ENCODE measurements around the gene SLC5A4. TPM values are rescaled to one million over a fixed set of nuclear protein-coding genes. Genes with fewer than 3 reads are reported as not detected.
"Not testable (repeated sequence)": the region's sequence is repeated elsewhere in the genome, so short reads cannot be mapped to it uniquely, and the experiment has no call there.

The SLC5A4 gene
- total RNA-seq, 2 experiments from 2014 or later: not detected

- H3K27ac Mint-ChIP-seq: no peak overlapping the region
- peaks cover 20% of the 10 kb centered on the region for H3K27me3 Mint-ChIP-seq
- H3K4me1 Mint-ChIP-seq: peaks cover 51% of the 10 kb centered on the region
- H3K9me3 Mint-ChIP-seq: no peaks in the 10 kb centered on the region
- peak; percentile 38 for DNase-seq
- H3K36me3 Mint-ChIP-seq (ENCODE audit: low read depth): no peaks in the 10 kb centered on the region
- H3K4me3 Mint-ChIP-seq: peak overlapping the region; percentile 45
- ChIA-PET POLR2A (no interaction called here), CTCF (interaction anchor here (0.9 kb wide), 1 partner anchor 232 kb away, joined by 3 read pairs; no protein-coding TSS in a partner anchor)
Measured at GRCh38 chr22:32202539-32203180, 52.5 kb downstream of the SLC5A4 start.

GRCh38 chr22:32202161-32202538, 53.0 kb downstream of the SLC5A4 start:
- Mint-ChIP-seq H3K27me3 (peaks cover 20% of the 10 kb centered on the region), H3K4me1 (peaks cover 51% of the 10 kb centered on the region), H3K4me3 (peak overlapping the region; percentile 45), H3K27ac (no peak overlapping the region), H3K36me3 (ENCODE audit: low read depth) (no peaks in the 10 kb centered on the region), H3K9me3 (no peaks in the 10 kb centered on the region)
- ChIA-PET CTCF (interaction anchor here (0.5 to 0.9 kb wide), 2 partner anchors 218 to 232 kb away, joined by 3 read pairs; no protein-coding TSS in a partner anchor), POLR2A (no interaction called here)
- no peak for DNase-seq

DNA sequence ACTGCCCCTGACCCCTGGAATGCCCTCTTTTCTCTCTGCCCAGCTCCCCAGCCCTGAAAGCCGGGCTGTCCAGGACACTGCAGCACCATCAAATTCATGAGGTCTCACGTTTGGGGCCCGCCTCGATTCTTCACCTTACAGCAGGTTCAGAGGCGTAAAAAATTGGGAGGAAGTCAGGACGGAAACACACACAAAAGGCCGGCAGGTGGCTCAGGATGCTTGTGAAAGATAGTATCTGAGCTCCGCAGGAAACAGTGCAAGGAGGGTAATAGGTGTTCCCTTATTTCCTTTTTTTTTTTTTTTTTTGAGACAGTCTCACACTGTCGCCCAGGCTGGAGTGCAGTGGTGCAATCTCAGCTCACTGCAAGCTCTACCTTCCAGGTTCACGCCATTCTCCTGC, 54.4 kb downstream of the SLC5A4 start:
- DNase-seq: peak; percentile 50
- ChIA-PET CTCF (no interaction called here), POLR2A (no interaction called here)
- Mint-ChIP-seq H3K27ac (peak overlapping the region; percentile 50), H3K4me1 (peaks cover 41% of the 10 kb centered on the region), H3K36me3 (ENCODE audit: low read depth) (no peaks in the 10 kb centered on the region), H3K27me3 (peaks cover 24% of the 10 kb centered on the region), H3K4me3 (no peak overlapping the region), H3K9me3 (no peaks in the 10 kb centered on the region)

- ChIA-PET POLR2A (no interaction called here), CTCF (interaction anchor here (1.8 kb wide), 1 partner anchor 11 kb away, joined by 5 read pairs; no protein-coding TSS in a partner anchor)
- Mint-ChIP-seq H3K9me3 (no peaks in the 10 kb centered on the region), H3K4me3 (no peak overlapping the region), H3K36me3 (ENCODE audit: low read depth) (no peaks in the 10 kb centered on the region), H3K27ac (no peak overlapping the region), H3K4me1 (peaks cover 40% of the 10 kb centered on the region), H3K27me3 (peaks cover 26% of the 10 kb centered on the region)
- no peak for DNase-seq
Measured at GRCh38 chr22:32199961-32200360, 55.2 kb downstream of the SLC5A4 start.

DNA sequence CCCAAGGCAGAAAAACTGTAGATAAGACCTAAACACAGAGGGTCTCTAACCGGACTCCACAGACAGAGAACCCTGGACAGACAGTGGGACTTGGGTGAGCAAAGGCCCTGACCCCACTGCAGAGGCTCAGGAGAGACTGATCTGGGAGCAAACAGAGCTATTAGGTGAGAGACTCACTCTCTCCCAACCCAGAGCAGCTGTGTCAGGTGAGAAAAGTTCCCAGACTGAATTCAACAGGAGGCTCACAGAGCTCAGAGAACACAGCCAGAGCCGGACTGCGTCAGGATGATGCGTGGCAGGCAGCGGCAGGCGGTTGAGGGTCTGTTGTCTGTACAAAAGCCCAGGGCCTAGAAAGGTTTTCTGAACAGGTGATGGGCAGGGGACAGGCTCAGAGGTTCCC, 55.8 kb downstream of the SLC5A4 start:
- ChIA-PET POLR2A (no interaction called here), CTCF (interaction anchor here (1.8 kb wide), 1 partner anchor 11 kb away, joined by 5 read pairs; no protein-coding TSS in a partner anchor)
- no peak for DNase-seq
- H3K4me1 Mint-ChIP-seq: peaks cover 34% of the 10 kb centered on the region
- no peak overlapping the region for H3K4me3 Mint-ChIP-seq
- H3K9me3 Mint-ChIP-seq: no peaks in the 10 kb centered on the region
- H3K27ac Mint-ChIP-seq: no peak overlapping the region
- H3K36me3 Mint-ChIP-seq (ENCODE audit: low read depth): no peaks in the 10 kb centered on the region
- peaks cover 23% of the 10 kb centered on the region for H3K27me3 Mint-ChIP-seq

DNA sequence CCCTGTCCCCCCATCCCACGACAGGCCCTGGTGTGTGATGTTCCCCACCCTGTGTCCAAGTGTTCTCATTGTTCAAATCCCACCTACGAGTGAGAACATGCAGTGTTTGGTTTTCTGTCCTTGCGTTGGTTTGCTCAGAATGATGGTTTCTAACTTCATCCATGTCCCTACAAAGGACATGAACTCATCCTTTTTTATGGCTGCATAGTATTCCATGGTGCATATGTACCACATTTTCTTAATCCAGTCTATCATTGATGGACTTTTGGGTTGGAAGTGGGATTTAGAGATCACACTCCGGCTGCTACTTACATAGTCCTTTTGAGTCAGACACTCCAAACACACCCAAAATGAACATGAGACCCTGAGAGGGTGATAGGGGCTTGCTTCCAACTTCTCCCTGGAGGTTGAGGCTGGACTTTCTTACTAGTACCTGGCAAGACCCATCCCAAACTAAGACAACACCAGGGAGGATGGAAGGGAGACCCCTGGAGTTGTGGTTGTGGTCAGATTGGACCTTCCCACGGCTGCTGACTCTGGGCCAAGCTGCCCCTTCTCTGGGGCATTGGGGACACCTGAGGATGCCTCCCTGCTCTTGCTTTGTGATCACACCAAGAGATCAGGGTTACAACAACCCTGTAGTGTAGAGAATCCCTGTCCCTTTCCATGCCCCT, 57.5 kb downstream of the SLC5A4 start:
- Mint-ChIP-seq H3K4me1 (peaks cover 25% of the 10 kb centered on the region), H3K27me3 (peaks cover 12% of the 10 kb centered on the region)
- H3K9me3 Mint-ChIP-seq; H3K4me3 Mint-ChIP-seq; POLR2A ChIA-PET; H3K27ac Mint-ChIP-seq; H3K36me3 Mint-ChIP-seq (ENCODE audit: low read depth); DNase-seq: not testable (repeated sequence)
- CTCF ChIA-PET: interaction anchor here (1.8 kb wide), 1 partner anchor 13 kb away, joined by 5 read pairs; no protein-coding TSS in a partner anchor

DNA sequence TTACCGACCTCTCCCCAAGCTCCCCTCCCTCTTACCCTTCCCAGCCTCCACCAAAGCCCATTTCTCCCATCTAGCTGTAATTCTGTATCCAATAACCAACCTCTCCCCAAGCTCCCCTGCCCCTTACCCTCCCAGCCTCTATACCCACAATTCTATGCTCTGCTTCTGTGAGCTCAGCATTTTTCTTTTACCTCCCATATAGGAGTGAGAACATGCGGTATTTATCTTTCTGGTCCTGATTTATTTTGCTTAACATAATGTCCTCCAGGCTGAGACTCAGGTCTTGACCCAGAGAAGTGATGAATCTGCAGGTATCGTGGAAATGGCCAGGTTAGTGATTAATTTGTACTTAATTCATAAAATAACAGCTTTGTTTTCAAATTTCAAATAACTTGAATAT, 59.2 kb downstream of the SLC5A4 start:
- H3K4me1 Mint-ChIP-seq; POLR2A ChIA-PET; CTCF ChIA-PET; H3K36me3 Mint-ChIP-seq (ENCODE audit: low read depth); H3K27ac Mint-ChIP-seq; DNase-seq; H3K4me3 Mint-ChIP-seq; H3K9me3 Mint-ChIP-seq: not testable (repeated sequence)
- peaks cover 14% of the 10 kb centered on the region for H3K27me3 Mint-ChIP-seq

DNA sequence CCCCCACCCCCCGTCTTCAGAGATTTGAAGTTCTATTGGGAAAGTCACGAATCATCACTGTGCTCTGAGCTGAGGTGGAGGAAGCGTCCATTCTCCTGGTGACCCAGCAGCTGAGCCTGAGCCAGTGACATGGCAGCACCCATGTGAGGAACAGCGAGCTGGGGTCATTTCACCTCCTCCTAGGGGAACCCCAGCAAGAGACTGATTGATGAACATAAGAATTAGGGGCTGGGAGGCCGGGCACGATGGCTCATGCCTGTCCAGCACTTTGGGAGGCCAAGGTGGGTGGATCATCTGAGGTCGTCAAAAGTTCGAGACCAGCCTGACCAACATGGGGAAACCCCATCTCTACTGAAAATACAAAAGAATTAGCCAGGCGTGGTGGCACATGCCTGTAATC, 61.8 kb downstream of the SLC5A4 start:
- POLR2A ChIA-PET, H3K27ac Mint-ChIP-seq, CTCF ChIA-PET: not testable (repeated sequence)

GRCh38 chr22:32191021-32191420, 64.1 kb downstream of the SLC5A4 start:
- H3K9me3 Mint-ChIP-seq; CTCF ChIA-PET; H3K36me3 Mint-ChIP-seq (ENCODE audit: low read depth); DNase-seq; H3K4me1 Mint-ChIP-seq; H3K4me3 Mint-ChIP-seq; H3K27ac Mint-ChIP-seq; POLR2A ChIA-PET: not testable (repeated sequence)
- H3K27me3 Mint-ChIP-seq: peaks cover 16% of the 10 kb centered on the region

More for the DNA sequence above, 61.8 kb downstream of the SLC5A4 start:
- not testable (repeated sequence) for DNase-seq; H3K9me3 Mint-ChIP-seq; H3K4me1 Mint-ChIP-seq; H3K36me3 Mint-ChIP-seq (ENCODE audit: low read depth); H3K4me3 Mint-ChIP-seq
- peaks cover 16% of the 10 kb centered on the region for H3K27me3 Mint-ChIP-seq

DNA sequence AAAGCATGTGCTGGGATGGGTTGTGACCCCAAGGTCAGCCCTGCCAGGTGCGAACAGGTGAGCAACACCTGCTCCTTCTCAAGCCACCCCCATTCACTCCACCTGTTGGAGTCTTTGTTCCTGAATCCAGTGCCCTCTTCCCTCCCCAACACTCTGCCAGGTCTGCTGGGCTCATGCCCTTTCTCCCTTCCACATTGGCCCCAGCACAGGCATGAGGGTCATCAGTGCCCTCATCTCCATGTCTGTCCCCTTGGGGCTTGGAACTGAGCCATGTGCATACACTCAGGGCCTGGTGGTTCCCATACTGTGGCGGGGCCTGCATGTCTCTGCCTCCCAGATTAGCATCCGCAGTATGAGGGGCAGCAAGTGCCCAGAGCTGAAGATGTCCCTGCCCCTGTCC, 69.3 kb downstream of the SLC5A4 start:
- CTCF ChIA-PET: no interaction called here
- DNase-seq: no peak
- POLR2A ChIA-PET: no interaction called here

GRCh38 chr22:32183625-32184024, 71.5 kb downstream of the SLC5A4 start:
- no peaks in the 10 kb centered on the region for H3K9me3 Mint-ChIP-seq
- H3K4me1 Mint-ChIP-seq: no peaks in the 10 kb centered on the region
- no peak overlapping the region for H3K4me3 Mint-ChIP-seq
- no peak overlapping the region for H3K27ac Mint-ChIP-seq
- CTCF ChIA-PET: no interaction called here
- POLR2A ChIA-PET: no interaction called here
- peaks cover 10% of the 10 kb centered on the region for H3K27me3 Mint-ChIP-seq
- no peak for DNase-seq
- no peaks in the 10 kb centered on the region for H3K36me3 Mint-ChIP-seq (ENCODE audit: low read depth)

More for the DNA sequence above, 69.3 kb downstream of the SLC5A4 start:
- Mint-ChIP-seq H3K9me3 (no peaks in the 10 kb centered on the region), H3K27ac (no peak overlapping the region), H3K4me3 (no peak overlapping the region), H3K27me3 (peaks cover 7% of the 10 kb centered on the region), H3K4me1 (no peaks in the 10 kb centered on the region), H3K36me3 (ENCODE audit: low read depth) (no peaks in the 10 kb centered on the region)

DNA sequence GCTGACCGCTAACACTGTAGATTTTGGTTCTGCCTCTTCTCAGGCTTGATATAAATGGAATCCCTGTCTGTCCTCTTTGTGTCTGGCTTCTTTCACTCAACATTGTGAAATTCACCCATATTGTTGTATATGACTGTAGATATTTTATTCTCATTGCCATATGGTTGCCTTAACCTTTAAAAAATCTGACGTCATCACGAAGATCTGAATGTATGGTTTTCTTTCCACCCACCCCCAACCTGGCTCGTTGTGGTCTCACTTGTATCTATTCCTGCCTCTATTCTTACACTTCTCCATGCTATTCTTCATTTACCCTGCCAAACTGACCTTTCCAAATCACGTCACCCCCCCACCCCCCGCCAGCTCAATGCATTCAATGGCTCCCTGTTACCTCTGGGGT, 74.1 kb downstream of the SLC5A4 start:
- Mint-ChIP-seq H3K4me3 (no peak overlapping the region), H3K27me3 (peaks cover 18% of the 10 kb centered on the region), H3K9me3 (no peaks in the 10 kb centered on the region), H3K27ac (no peak overlapping the region), H3K4me1 (no peaks in the 10 kb centered on the region), H3K36me3 (ENCODE audit: low read depth) (no peaks in the 10 kb centered on the region)
- CTCF ChIA-PET: no interaction called here
- no peak for DNase-seq
- POLR2A ChIA-PET: no interaction called here

DNA sequence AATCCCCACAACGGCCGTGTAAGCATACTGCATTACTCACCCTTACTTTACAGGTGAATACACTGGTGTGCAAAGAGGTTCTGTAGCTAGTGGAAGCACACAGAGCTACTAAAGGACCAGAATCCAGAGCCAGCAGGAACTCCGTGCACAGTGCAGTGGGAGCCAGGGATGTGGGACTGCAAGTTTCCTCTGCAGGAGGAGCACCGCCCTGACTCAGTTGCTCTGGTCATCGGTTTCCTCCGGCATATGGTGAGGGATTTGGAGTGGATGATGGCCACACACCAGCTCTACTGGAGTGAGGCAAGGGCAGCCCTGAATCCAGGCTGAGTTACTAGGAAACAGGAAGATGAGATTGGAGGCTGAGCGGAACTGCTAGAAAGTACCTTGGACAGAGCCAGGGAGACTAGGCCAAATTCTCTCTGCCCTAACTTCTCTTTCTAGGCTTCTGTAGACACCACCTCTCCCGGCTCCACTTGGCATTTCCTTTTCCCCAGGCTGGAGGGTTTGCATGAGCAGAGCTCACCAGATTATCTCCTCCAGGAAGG, 77.9 kb downstream of the SLC5A4 start:
- ChIA-PET POLR2A (no interaction called here), CTCF (no interaction called here)
- Mint-ChIP-seq H3K27me3 (peaks cover 26% of the 10 kb centered on the region), H3K4me1 (no peaks in the 10 kb centered on the region), H3K27ac (no peak overlapping the region), H3K9me3 (no peaks in the 10 kb centered on the region), H3K4me3 (no peak overlapping the region), H3K36me3 (ENCODE audit: low read depth) (no peaks in the 10 kb centered on the region)
- DNase-seq: no peak
